K562 (cell line): Measurements from ENCODE around the gene TM7SF2. TPM values are rescaled to one million over a fixed set of nuclear protein-coding genes. Genes with fewer than 3 reads are reported as not detected.

ENCODE experiments used
- CBFA2T3 ChIP-seq: fragments of 450-650 bp; IDR thresholded peaks from 2 replicates; pipeline ENCODE4 v1.6.1; 2017
- CHD2 ChIP-seq: IDR thresholded peaks from 2 replicates; pipeline ENCODE4 v1.6.1; 2011; ENCODE audit warnings: low read depth, low read length
- CTCFL ChIP-seq: IDR thresholded peaks from 2 replicates; pipeline ENCODE4 v1.6.1; 2011; ENCODE audit warnings: borderline replicate concordance, low read depth, mild to moderate bottlenecking, moderate library complexity, low read length; ENCODE audit not compliant: insufficient read depth, poor library complexity, severe bottlenecking
- E2F3 ChIP-seq: fragments of 250-450 bp; sonication (Bioruptor Pico); IDR thresholded peaks from 2 replicates; pipeline ENCODE4 v1.4.0; 2020; ENCODE audit warnings: mild to moderate bottlenecking
- E2F5 ChIP-seq: sonication (generic); formaldehyde crosslinking; IDR thresholded peaks from 2 replicates; pipeline ENCODE4 v1.8.0; 2022; ENCODE audit warnings: mild to moderate bottlenecking, missing genetic modification reagents
- FOXK2 ChIP-seq, 2 experiments: fragments of 450-650 bp; IDR thresholded peaks in 1 of 2; conservative IDR thresholded peaks in 1 of 2; 2 replicates each; pipeline ENCODE4 v1.6.1; 2016; ENCODE audit warnings: low read depth in 2 of 2, mild to moderate bottlenecking in 1 of 2
- HMGN3 ChIP-seq: IDR thresholded peaks from 2 replicates; pipeline ENCODE4 v1.6.1; 2011; ENCODE audit warnings: borderline replicate concordance, low read depth, mild to moderate bottlenecking, mixed read lengths, low read length; ENCODE audit not compliant: insufficient read length; ENCODE audit errors: extremely low read depth
- ILF3 ChIP-seq: fragments of 450-650 bp; IDR thresholded peaks from 2 replicates; pipeline ENCODE4 v1.6.1; 2018; ENCODE audit warnings: antibody characterized with exemption, mild to moderate bottlenecking, moderate library complexity, borderline replicate concordance
- IRF9 ChIP-seq: fragments of 450-650 bp; IDR thresholded peaks from 2 replicates; pipeline ENCODE4 v1.6.1; 2016; ENCODE audit warnings: missing biosample characterization, missing genetic modification characterization
- LEF1 ChIP-seq: fragments of 450-650 bp; IDR thresholded peaks from 2 replicates; pipeline ENCODE4 v1.6.1; 2016; ENCODE audit warnings: mild to moderate bottlenecking
- NBN ChIP-seq: fragments of 450-650 bp; IDR thresholded peaks from 2 replicates; pipeline ENCODE4 v1.6.1; 2016; ENCODE audit warnings: low read depth, mild to moderate bottlenecking
- NKRF ChIP-seq: fragments of 450-650 bp; IDR thresholded peaks from 2 replicates; pipeline ENCODE4 v1.6.1; 2016; ENCODE audit warnings: borderline replicate concordance
- ZBTB8A ChIP-seq: fragments of 450-650 bp; IDR thresholded peaks from 2 replicates; pipeline ENCODE4 v1.6.1; 2018; ENCODE audit warnings: mild to moderate bottlenecking, moderate library complexity; ENCODE audit not compliant: partially characterized antibody
- ZBTB9 ChIP-seq: fragments of 450-650 bp; formaldehyde crosslinking; IDR thresholded peaks from 2 replicates; pipeline ENCODE4 v1.4.0; 2020; ENCODE audit warnings: mild to moderate bottlenecking, moderate library complexity
- ZNF174 ChIP-seq: fragments of 250-450 bp; sonication (Bioruptor Pico); IDR thresholded peaks from 2 replicates; pipeline ENCODE4 v1.4.0; 2020; ENCODE audit warnings: mild to moderate bottlenecking
- ZNF316 ChIP-seq: fragments of 450-650 bp; IDR thresholded peaks from 2 replicates; pipeline ENCODE4 v1.6.1; 2016
- ZNF717 ChIP-seq: fragments of 250-450 bp; sonication (Bioruptor Pico); IDR thresholded peaks from 2 replicates; pipeline ENCODE4 v1.5.0; 2021
- ZNF740 ChIP-seq, 3 experiments: fragments of 200-800 bp in 1 of 3; sonication (Bioruptor generic) in 1 of 3; sonication (generic) in 1 of 3; formaldehyde crosslinking in 1 of 3; IDR thresholded peaks; 2 replicates each; pipeline versions ENCODE4 v1.6.1 to v1.8.0; 2016 to 2022; ENCODE audit warnings: mild to moderate bottlenecking in 2 of 3, missing compliant biosample characterization in 2 of 3, missing genetic modification characterization in 2 of 3, missing genetic modification reagents in 1 of 3
- polyA plus RNA-seq, 8 experiments: library from polyadenylated mRNA; depleted of rRNA in 4 of 8; stranded (reverse) in 5 of 8; unstranded in 3 of 8; fragments of >200 nt; fragmentation: Nextera tagmentation in 2 of 8; fragmentation: Illumina TruSeq in 1 of 8; extraction: Ambion mirVana in 2 of 8; extraction: Trizol in 1 of 8; gene quantifications; 2 replicates each; pipeline versions ENCODE4 v1.2.1 to v1.2.3, GENCODE V29; 2011 to 2014; ENCODE audit warnings: inconsistent platforms in 1 of 8, missing spikeins in 1 of 8
- total RNA-seq, 7 experiments: library from RNA; depleted of rRNA in 6 of 7; stranded (reverse); fragments of >200 nt in 6 of 7; fragmentation: Illumina TruSeq in 2 of 7; extraction: Trizol in 2 of 7; gene quantifications; 2 replicates each; pipeline versions ENCODE4 v1.2.1 to v1.2.3, GENCODE V29; 2011 to 2021; ENCODE audit warnings: low replicate concordance in 1 of 7

TM7SF2 gene
- total and polyA plus RNA-seq, 9 of the 15 experiments (the other 6 are each of a cell fraction or from before 2014, with no cell fraction given): 1.2 to 22.0 (median 14.3) TPM

GRCh38 chr11:65134240-65134951 lies 22.7 kb downstream of the TM7SF2 start, which contains the start of gene SYVN1 (continued):
- TF ChIP-seq ZNF740 (CRISPR knock-in tag; IDR thresholded peaks at IDR 0.05) (peak; percentile 78), ZNF740 (tag; IDR thresholded peaks at IDR 0.05) (no peak), ZBTB9 (CRISPR knock-in tag) (peak; percentile 48), NKRF (peak; percentile 89; the same call in 1 of the 2 replicates), ZNF316 (no peak), CTCFL (no peak), E2F5 (CRISPR knock-in tag) (no peak), ZNF174 (CRISPR knock-in tag) (no peak), E2F3 (0 out of 2 replicates have a peak, but pooled peaks have one; percentile 24), NBN (peak; percentile 86; the same call in 1 of the 2 replicates), LEF1 (0 out of 2 replicates have a peak, but pooled peaks have one; percentile 41), CBFA2T3 (0 out of 2 replicates have a peak, but pooled peaks have one; percentile 30), CHD2 (no peak), ZBTB8A (no peak), IRF9 (tag) (no peak), HMGN3 (peak; percentile 80), ILF3 (no peak), FOXK2 (conservative IDR thresholded peaks at IDR 0.05 in 1 of 2, IDR thresholded peaks at IDR 0.05 in 1 of 2; ENCODE audit: low read depth in 2 of 2) (peak; percentile 60 to 100), ZNF717 (peak; percentile 80; the same call in 1 of the 2 replicates)
